Measurements from ENCODE around the gene IGFL1.

- no peak for TF ChIP-seq CTCF (IDR thresholded peaks at IDR 0.05 in 2 of 3, conservative IDR thresholded peaks at IDR 0.05 in 1 of 3; ENCODE audit: borderline replicate concordance in 1 of 3, insufficient read depth in 1 of 3, low read depth in 2 of 3, low read length in 2 of 3)
- TF ChIP-seq POLR2AphosphoS5 (IDR thresholded peaks at IDR 0.05; ENCODE audit: low read depth, low read length), result no peak
- no peak for TF ChIP-seq ZFX (IDR thresholded peaks at IDR 0.05)
- TF ChIP-seq ZBTB33 (IDR thresholded peaks at IDR 0.05; ENCODE audit: extremely low read depth, insufficient replicate concordance, low read length), result no peak
- TF ChIP-seq EZH2 (IDR thresholded peaks at IDR 0.05), result no peak
- no peak for TF ChIP-seq SP1 (IDR thresholded peaks at IDR 0.05; ENCODE audit: low read depth)
- no peak for TF ChIP-seq POLR2A (IDR thresholded peaks at IDR 0.05; ENCODE audit: borderline replicate concordance, extremely low read depth, insufficient read depth, insufficient read length)
- no peak for TF ChIP-seq YY1 (IDR thresholded peaks at IDR 0.05; ENCODE audit: extremely low read depth, insufficient replicate concordance, low read depth, low read length)
These were observed 8.4 kb upstream of the IGFL1 start for GRCh38 chr19:46221152-46221551.
